HCT116 (cell line): ENCODE results near the gene KCNA3.

Source experiments
- CEBPB ChIP-seq: IDR thresholded peaks from 2 replicates; pipeline ENCODE4 v1.6.1; 2012; ENCODE audit warnings: low read depth
- EZH2 ChIP-seq: fragments of 200-600 bp; sonication (generic); IDR thresholded peaks from 2 replicates; pipeline ENCODE4 v1.6.1; 2017; ENCODE audit warnings: antibody characterized with exemption, mixed run types
- EZH2phosphoT487 ChIP-seq: fragments of 200-600 bp; IDR thresholded peaks from 2 replicates; pipeline ENCODE4 v1.6.1; 2018; ENCODE audit warnings: antibody characterized with exemption, borderline replicate concordance
- POLR2A ChIP-seq: IDR thresholded peaks from 2 replicates; pipeline ENCODE4 v1.7.0; 2011; ENCODE audit warnings: borderline replicate concordance; ENCODE audit not compliant: insufficient read depth, insufficient read length; ENCODE audit errors: extremely low read depth
- POLR2AphosphoS5 ChIP-seq: IDR thresholded peaks from 2 replicates; pipeline ENCODE4 v1.6.1; 2011; ENCODE audit warnings: mild to moderate bottlenecking, low read depth, low read length, moderate library complexity
- SIN3A ChIP-seq: IDR thresholded peaks from 2 replicates; pipeline ENCODE4 v1.6.1; 2012; ENCODE audit warnings: low read depth
- ZNF274 ChIP-seq: fragments of 200-500 bp; sonication (Bioruptor generic); IDR thresholded peaks from 2 replicates; pipeline ENCODE4 v1.6.1; 2014; ENCODE audit warnings: mild to moderate bottlenecking, low read depth, low read length, inconsistent platforms
- TF ChIP-seq, protein P1 (sequence below), 3 experiments: fragments of 200-600 bp in 1 of 3; sonication (generic) in 1 of 3; IDR thresholded peaks in 2 of 3; conservative IDR thresholded peaks in 1 of 3; 2 replicates each; pipeline ENCODE4 v1.5.1; 2012 to 2017; ENCODE audit warnings: low read depth in 2 of 3, low read length in 2 of 3, antibody characterized with exemption in 1 of 3, borderline replicate concordance in 1 of 3, control low read depth in 1 of 3, mild to moderate bottlenecking in 1 of 3, mixed read lengths in 1 of 3, mixed run types in 1 of 3, moderate library complexity in 1 of 3; ENCODE audit not compliant: insufficient read depth in 1 of 3

DNA sequence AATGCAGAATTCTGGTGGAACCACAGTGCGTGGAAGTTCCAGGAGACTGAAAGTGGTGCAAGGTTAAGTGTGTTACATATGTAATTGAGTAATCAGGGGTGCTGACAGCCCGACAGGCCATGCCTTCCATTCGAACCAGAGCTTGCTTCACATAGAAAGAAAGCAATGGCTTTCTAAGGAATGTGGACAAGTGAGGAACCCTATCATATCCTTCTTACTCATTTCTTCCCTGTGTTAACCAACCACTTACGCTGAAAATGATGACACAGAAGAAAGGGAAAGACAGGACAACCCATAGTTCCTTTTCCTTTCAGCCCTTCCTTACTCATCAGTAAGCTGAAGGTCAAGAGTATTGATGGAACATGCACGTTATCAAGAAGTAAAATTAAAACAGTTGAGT is 48.1 kb upstream of the KCNA3 start:
- TF ChIP-seq, protein P1, sequence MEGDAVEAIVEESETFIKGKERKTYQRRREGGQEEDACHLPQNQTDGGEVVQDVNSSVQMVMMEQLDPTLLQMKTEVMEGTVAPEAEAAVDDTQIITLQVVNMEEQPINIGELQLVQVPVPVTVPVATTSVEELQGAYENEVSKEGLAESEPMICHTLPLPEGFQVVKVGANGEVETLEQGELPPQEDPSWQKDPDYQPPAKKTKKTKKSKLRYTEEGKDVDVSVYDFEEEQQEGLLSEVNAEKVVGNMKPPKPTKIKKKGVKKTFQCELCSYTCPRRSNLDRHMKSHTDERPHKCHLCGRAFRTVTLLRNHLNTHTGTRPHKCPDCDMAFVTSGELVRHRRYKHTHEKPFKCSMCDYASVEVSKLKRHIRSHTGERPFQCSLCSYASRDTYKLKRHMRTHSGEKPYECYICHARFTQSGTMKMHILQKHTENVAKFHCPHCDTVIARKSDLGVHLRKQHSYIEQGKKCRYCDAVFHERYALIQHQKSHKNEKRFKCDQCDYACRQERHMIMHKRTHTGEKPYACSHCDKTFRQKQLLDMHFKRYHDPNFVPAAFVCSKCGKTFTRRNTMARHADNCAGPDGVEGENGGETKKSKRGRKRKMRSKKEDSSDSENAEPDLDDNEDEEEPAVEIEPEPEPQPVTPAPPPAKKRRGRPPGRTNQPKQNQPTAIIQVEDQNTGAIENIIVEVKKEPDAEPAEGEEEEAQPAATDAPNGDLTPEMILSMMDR (IDR thresholded peaks at IDR 0.05 in 2 of 3, conservative IDR thresholded peaks at IDR 0.05 in 1 of 3; ENCODE audit: borderline replicate concordance in 1 of 3, insufficient read depth in 1 of 3, low read depth in 2 of 3, low read length in 2 of 3) = no peak
- no peak for TF ChIP-seq SIN3A
- no peak for TF ChIP-seq POLR2A
- TF ChIP-seq CEBPB = no peak
- no peak for TF ChIP-seq POLR2AphosphoS5
- no peak for TF ChIP-seq EZH2
- no peak for TF ChIP-seq EZH2phosphoT487
- no peak for TF ChIP-seq ZNF274
